ENCODE measurements around the gene GARIN5A.

GRCh38 chr19:50461066-50461875, 15.4 kb downstream of the GARIN5A start:
- TF ChIP-seq CTCF (IDR thresholded peaks at IDR 0.05) (peak; percentile 62 to 84 (median 78)), POLR2A (IDR thresholded peaks at IDR 0.05) (no peak)

All from heart left ventricle (tissue), 13 donors.